CD14-positive monocyte (primary cell): ENCODE data around the gene ACBD4. TPM values are rescaled to one million over a fixed set of nuclear protein-coding genes. Genes with fewer than 3 reads are reported as not detected.

ENCODE experiments used
- DNase-seq, 3 donors: peaks; one replicate each; pipeline ENCODE4 v3.0.0-alpha.2; 2011 to 2022
- H2AFZ ChIP-seq: 2 replicates; pipeline ENCODE4 v1.6.0; 2012; ENCODE audit warnings: mild to moderate bottlenecking, low read depth, low read length, inconsistent platforms; ENCODE audit not compliant: insufficient read depth, poor library complexity, severe bottlenecking
- H3K27ac ChIP-seq, 2 donors: 1 replicate in 1 of 2; 2 replicates in 1 of 2; pipeline ENCODE4 v1.5.1; 2012 to 2013; ENCODE audit warnings: low read length in 2 of 2, control low read depth in 1 of 2, inconsistent platforms in 1 of 2, low read depth in 1 of 2, mild to moderate bottlenecking in 1 of 2
- H3K27me3 ChIP-seq, 2 donors: one replicate each; pipeline versions ENCODE4 v1.6.0 to v1.6.1; 2011 to 2013; ENCODE audit warnings: low read length in 2 of 2; ENCODE audit not compliant: control insufficient read depth in 2 of 2, insufficient read depth in 2 of 2
- H3K36me3 ChIP-seq, 2 donors: replicated peaks in 1 of 2; 1 replicate in 1 of 2; 2 replicates in 1 of 2; pipeline versions ENCODE4 v1.5.1 to v1.6.1; 2012 to 2013; ENCODE audit warnings: low read length in 2 of 2, control low read depth in 1 of 2, inconsistent platforms in 1 of 2, mild to moderate bottlenecking in 1 of 2; ENCODE audit not compliant: insufficient read depth in 2 of 2, control insufficient read depth in 1 of 2
- H3K4me1 ChIP-seq, 2 donors: 1 replicate in 1 of 2; 2 replicates in 1 of 2; pipeline versions ENCODE4 v1.5.1 to v1.6.1; 2012 to 2013; ENCODE audit warnings: low read length in 2 of 2, control low read depth in 1 of 2, inconsistent platforms in 1 of 2, mild to moderate bottlenecking in 1 of 2, moderate library complexity in 1 of 2; ENCODE audit not compliant: insufficient read depth in 2 of 2, control insufficient read depth in 1 of 2
- H3K4me2 ChIP-seq: replicated peaks from 2 replicates; pipeline ENCODE3; 2012; ENCODE audit warnings: low read length, moderate library complexity, mild to moderate bottlenecking; ENCODE audit not compliant: poor library complexity, severe bottlenecking; ENCODE audit errors: extremely low read depth
- H3K4me3 ChIP-seq, 3 experiments: fragments of 200-600 bp in 1 of 3; sonication (generic) in 1 of 3; replicated peaks in 1 of 3; 1 replicate in 2 of 3; 2 replicates in 1 of 3; pipeline ENCODE4 v1.5.1; 2011 to 2013; ENCODE audit warnings: low read length in 3 of 3, mild to moderate bottlenecking in 3 of 3, control low read depth in 2 of 3, low read depth in 2 of 3, inconsistent platforms in 1 of 3, moderate library complexity in 1 of 3
- H3K79me2 ChIP-seq: 2 replicates; pipeline ENCODE4 v1.6.0; 2012; ENCODE audit warnings: mild to moderate bottlenecking, control low read depth, inconsistent platforms, low read length, moderate library complexity; ENCODE audit not compliant: insufficient read depth
- H3K9ac ChIP-seq: 2 replicates; pipeline ENCODE4 v1.6.0; 2017; ENCODE audit warnings: low read length, mild to moderate bottlenecking; ENCODE audit not compliant: insufficient read depth, poor library complexity, severe bottlenecking
- H3K9me3 ChIP-seq, 2 donors: replicated peaks in 1 of 2; 1 replicate in 1 of 2; 2 replicates in 1 of 2; pipeline versions ENCODE4 v1.5.1 to v1.6.1; 2012 to 2013; ENCODE audit warnings: low read length in 2 of 2, control low read depth in 1 of 2; ENCODE audit not compliant: control insufficient read depth in 1 of 2, insufficient read depth in 1 of 2
- H4K20me1 ChIP-seq: 2 replicates; pipeline ENCODE4 v1.6.0; 2012; ENCODE audit warnings: mild to moderate bottlenecking, low read length, control low read depth, moderate library complexity; ENCODE audit not compliant: insufficient read depth
- H3K27ac Mint-ChIP-seq, 7 donors: one replicate each; pipeline ENCODE4 v1.8.0; 2020; ENCODE audit warnings: mild to moderate bottlenecking in 7 of 7, mixed read lengths in 7 of 7, moderate library complexity in 6 of 7, inconsistent platforms in 2 of 7
- H3K27me3 Mint-ChIP-seq, 3 donors: one replicate each; pipeline ENCODE4 v1.8.0; 2021 to 2022; ENCODE audit warnings: low read depth in 3 of 3, mild to moderate bottlenecking in 3 of 3, mixed read lengths in 3 of 3, moderate library complexity in 3 of 3, inconsistent platforms in 1 of 3
- H3K36me3 Mint-ChIP-seq, 2 donors: one replicate each; pipeline ENCODE4 v1.8.0; 2020; ENCODE audit warnings: mixed read lengths in 2 of 2, inconsistent platforms in 1 of 2, mild to moderate bottlenecking in 1 of 2
- H3K4me1 Mint-ChIP-seq: one replicate; pipeline ENCODE4 v1.8.0; 2020; ENCODE audit warnings: mild to moderate bottlenecking, mixed read lengths
- H3K4me3 Mint-ChIP-seq, 2 donors: one replicate each; pipeline ENCODE4 v1.8.0; 2020; ENCODE audit warnings: mild to moderate bottlenecking in 2 of 2, mixed read lengths in 2 of 2, moderate library complexity in 1 of 2
- H3K9me3 Mint-ChIP-seq, 7 donors: one replicate each; pipeline ENCODE4 v1.8.0; 2020 to 2022; ENCODE audit warnings: mixed read lengths in 7 of 7, mild to moderate bottlenecking in 6 of 7, moderate library complexity in 6 of 7, inconsistent platforms in 2 of 7
- WGBS: methylation state at CpG from one replicate; pipeline ENCODE4 v1.1.5; 2013; ENCODE audit warnings: missing lambda C conversion rate; ENCODE audit not compliant: insufficient coverage; 5-methylcytosine and 5-hydroxymethylcytosine counted together
- intact Hi-C, 2 donors: fragments of 100-400 bp; cut with micrococcal nuclease; formaldehyde crosslinking; loops; one replicate each; pipeline versions ENCODE4 v1.15.0 to v1.15.1; 2023
- polyA plus RNA-seq, 3 donors: library from polyadenylated mRNA; depleted of rRNA in 1 of 3; unstranded in 2 of 3; stranded (reverse) in 1 of 3; fragments of 300-500 nt in 2 of 3; fragments of >200 nt in 1 of 3; fragmentation: Illumina TruSeq in 2 of 3; gene quantifications; 1 replicate in 2 of 3; 2 replicates in 1 of 3; pipeline ENCODE4 v1.2.3, GENCODE V29; 2012 to 2021
- small RNA-seq: library from RNA; depleted of rRNA; stranded (forward); fragments of <200 nt; gene quantifications from one replicate; pipeline ENCODE3, GENCODE V24; 2012; ENCODE audit warnings: low read depth; ENCODE audit not compliant: insufficient read length
- TF ChIP-seq, protein P1 (sequence below): fragments of 200-600 bp; IDR thresholded peaks from one replicate; pipeline ENCODE4 v1.8.0; 2022; ENCODE audit warnings: antibody characterized with exemption, mild to moderate bottlenecking

The ACBD4 gene
- polyA plus RNA-seq, 3 donors = 4.8 to 7.4 (median 6.2) TPM

DNA sequence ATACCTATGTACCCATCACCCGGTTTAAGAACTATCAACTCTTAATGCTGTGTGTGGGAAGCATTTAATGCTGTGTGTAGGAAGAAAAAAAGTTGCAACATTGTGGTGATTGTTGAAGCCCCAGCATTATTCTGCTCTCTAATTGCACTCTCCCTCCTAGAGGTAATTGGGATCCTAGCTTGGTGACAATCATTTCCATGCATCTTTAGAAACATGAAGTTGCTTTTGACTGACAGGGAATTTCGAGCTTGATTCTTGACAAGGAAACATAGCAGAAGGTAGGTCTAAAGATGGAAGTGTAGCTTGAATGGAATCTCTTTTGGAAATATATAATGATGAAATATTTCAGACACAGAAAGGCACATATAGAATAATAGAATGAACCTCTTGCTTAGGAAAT lies 53.5 kb downstream of the ACBD4 start:
- no peak overlapping the region for H3K4me2 ChIP-seq
- no peak overlapping the region for H3K4me3 ChIP-seq
- no peaks in the 10 kb centered on the region for H4K20me1 ChIP-seq
- DNase-seq = no peak
- no peaks in the 10 kb centered on the region for H3K36me3 ChIP-seq
- Mint-ChIP-seq H3K4me1 (peaks cover 11% of the 10 kb centered on the region), H3K27ac (peak overlapping the region in 1 of 7 donors; percentile 26), H3K9me3 (no peaks in the 10 kb centered on the region), H3K27me3 (peaks cover 0 to 4% (median 0%) of the 10 kb centered on the region in 3 donors), H3K36me3 (peaks cover 0 to 2% of the 10 kb centered on the region in 2 donors), H3K4me3 (no peak overlapping the region)
- H3K9me3 ChIP-seq = no peaks in the 10 kb centered on the region
- H3K27ac ChIP-seq = no peak overlapping the region
- intact Hi-C loops = no loop called here
- H3K79me2 ChIP-seq = no peaks in the 10 kb centered on the region
- H3K4me1 ChIP-seq = peaks cover 0 to 6% of the 10 kb centered on the region in 2 donors
- TF ChIP-seq, protein P1, sequence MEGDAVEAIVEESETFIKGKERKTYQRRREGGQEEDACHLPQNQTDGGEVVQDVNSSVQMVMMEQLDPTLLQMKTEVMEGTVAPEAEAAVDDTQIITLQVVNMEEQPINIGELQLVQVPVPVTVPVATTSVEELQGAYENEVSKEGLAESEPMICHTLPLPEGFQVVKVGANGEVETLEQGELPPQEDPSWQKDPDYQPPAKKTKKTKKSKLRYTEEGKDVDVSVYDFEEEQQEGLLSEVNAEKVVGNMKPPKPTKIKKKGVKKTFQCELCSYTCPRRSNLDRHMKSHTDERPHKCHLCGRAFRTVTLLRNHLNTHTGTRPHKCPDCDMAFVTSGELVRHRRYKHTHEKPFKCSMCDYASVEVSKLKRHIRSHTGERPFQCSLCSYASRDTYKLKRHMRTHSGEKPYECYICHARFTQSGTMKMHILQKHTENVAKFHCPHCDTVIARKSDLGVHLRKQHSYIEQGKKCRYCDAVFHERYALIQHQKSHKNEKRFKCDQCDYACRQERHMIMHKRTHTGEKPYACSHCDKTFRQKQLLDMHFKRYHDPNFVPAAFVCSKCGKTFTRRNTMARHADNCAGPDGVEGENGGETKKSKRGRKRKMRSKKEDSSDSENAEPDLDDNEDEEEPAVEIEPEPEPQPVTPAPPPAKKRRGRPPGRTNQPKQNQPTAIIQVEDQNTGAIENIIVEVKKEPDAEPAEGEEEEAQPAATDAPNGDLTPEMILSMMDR = no peak
- no peaks in the 10 kb centered on the region for H3K27me3 ChIP-seq
- no CpG with 5 or more reads among the region's 2 CpGs for WGBS
- H2AFZ ChIP-seq = no peak overlapping the region
- no peak overlapping the region for H3K9ac ChIP-seq

DNA sequence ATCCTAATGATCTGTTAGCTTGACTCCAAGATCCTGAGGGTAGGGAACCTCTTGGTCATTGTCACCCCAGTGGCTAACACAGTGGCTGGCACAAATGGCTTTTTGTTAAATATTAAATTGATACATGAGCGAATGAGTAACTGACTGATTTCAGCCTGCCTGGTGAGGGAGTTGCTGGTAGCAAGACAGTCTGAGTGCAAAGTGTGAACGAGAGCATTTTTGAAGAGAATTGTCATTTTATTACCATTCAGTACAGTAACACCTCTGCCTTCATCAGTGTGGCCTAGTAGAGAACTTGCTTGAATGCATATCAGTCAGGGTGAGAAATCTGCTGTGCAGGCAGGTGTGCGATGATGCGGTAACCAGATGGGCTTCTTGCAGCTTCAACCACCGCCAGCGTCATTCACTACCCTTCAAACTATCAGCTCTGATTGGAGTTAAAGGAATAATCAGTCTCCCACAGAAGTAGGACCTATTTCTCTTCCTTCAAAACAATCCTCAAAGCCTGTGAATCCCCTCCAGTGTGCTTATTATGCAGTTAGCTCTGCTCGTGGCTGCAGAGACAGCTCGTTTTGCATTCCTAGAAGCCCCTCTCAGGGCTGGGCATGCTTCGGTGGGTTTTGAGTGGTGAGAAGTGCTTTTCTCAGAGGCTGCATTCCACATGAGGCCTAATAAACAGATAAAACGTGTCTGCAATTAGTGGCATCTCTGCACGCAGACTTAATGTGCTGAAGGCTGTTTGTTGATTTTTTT lies 55.2 kb downstream of the ACBD4 start:
- Histone ChIP-seq H3K27ac (no peak overlapping the region), H4K20me1 (no peaks in the 10 kb centered on the region), H3K27me3 (no peaks in the 10 kb centered on the region), H3K9me3 (no peaks in the 10 kb centered on the region), H3K4me2 (no peak overlapping the region), H3K4me1 (peaks cover 0 to 6% of the 10 kb centered on the region in 2 donors), H3K4me3 (no peak overlapping the region), H3K36me3 (no peaks in the 10 kb centered on the region), H3K79me2 (no peaks in the 10 kb centered on the region), H3K9ac (no peak overlapping the region), H2AFZ (no peak overlapping the region)
- TF ChIP-seq, protein P1 = no peak
- Mint-ChIP-seq H3K27me3 (peaks cover 0 to 4% (median 2%) of the 10 kb centered on the region in 3 donors), H3K4me3 (no peak overlapping the region), H3K36me3 (peaks cover 0 to 2% of the 10 kb centered on the region in 2 donors), H3K4me1 (peaks cover 11% of the 10 kb centered on the region), H3K9me3 (peaks cover 0 to 2% (median 0%) of the 10 kb centered on the region in 7 donors), H3K27ac (no peak overlapping the region)
- no peak for DNase-seq
- 82% methylated on average over 7 of the region's 11 CpGs for WGBS
- intact Hi-C loops = no loop called here

Small RNAs within 50 kb of the gene (small RNA-seq; reads per million reads assigned to genes)
- not detected for gene MIR6784

Other genes with a start within 250 kb of the ACBD4 start
- 100 to 1,000 TPM in 2 of 3 donors, 10 to 100 TPM in 1; 82.9 to 144 (median 104) TPM for gene EFTUD2, start 236.2 kb upstream of the ACBD4 start, polyA plus RNA-seq
- under 1 TPM; 0.03 to 0.33 (median 0.18) TPM for gene GFAP, start 220.2 kb upstream of the ACBD4 start, polyA plus RNA-seq
- gene KIF18B, start 187.9 kb upstream of the ACBD4 start, polyA plus RNA-seq = not detected
- not detected for gene C1QL1, start 167.4 kb upstream of the ACBD4 start, polyA plus RNA-seq
- 1 to 10 TPM; 6.6 to 10.0 (median 8.7) TPM for gene DCAKD, start 84.1 kb upstream of the ACBD4 start, polyA plus RNA-seq
- gene NMT1, start 74.4 kb upstream of the ACBD4 start, polyA plus RNA-seq = 10 to 100 TPM; 27.2 to 50.2 (median 45.1) TPM
- 10 to 100 TPM in 1 of 3 donors, 1 to 10 TPM in 1, under 1 TPM in 1; 0.97 to 25.8 (median 2.5) TPM for gene PLCD3, start 3.2 kb upstream of the ACBD4 start, polyA plus RNA-seq
- gene HEXIM1, start 12.8 kb downstream of the ACBD4 start, polyA plus RNA-seq = 10 to 100 TPM in 1 of 3 donors, 1 to 10 TPM in 2; 2.2 to 14.8 (median 2.5) TPM
- gene HEXIM2, start 26.2 kb downstream of the ACBD4 start, polyA plus RNA-seq = 1 to 10 TPM; 2.5 to 3.0 (median 2.9) TPM
- gene FMNL1, start 86.2 kb downstream of the ACBD4 start, polyA plus RNA-seq = 100 to 1,000 TPM in 1 of 3 donors, 10 to 100 TPM in 2; 23.8 to 826 (median 24.8) TPM
- gene SPATA32, start 126.4 kb downstream of the ACBD4 start, polyA plus RNA-seq = not detected
- gene MAP3K14, start 181.3 kb downstream of the ACBD4 start, polyA plus RNA-seq = 10 to 100 TPM in 1 of 3 donors, 1 to 10 TPM in 2; 1.4 to 29.9 (median 3.8) TPM